Measurements from ENCODE around the gene C13orf42.

C13orf42 gene

GRCh38 chr13:51148952-51149573 is 38.0 kb upstream of the C13orf42 start:
- Histone ChIP-seq H3K4me3 (replicated peaks; ENCODE audit: low read depth, low read length) (no peak overlapping the region), H3K36me3 (ENCODE audit: control insufficient read depth, insufficient read depth, low read length) (no peaks in the 10 kb centered on the region), H3K27me3 (replicated peaks; ENCODE audit: control insufficient read depth, insufficient read depth, low read length) (peaks cover 1% of the 10 kb centered on the region; the same call in 1 of the 2 replicates)
- DNase-seq (ENCODE audit: extremely low read depth, insufficient read length), result no peak
- TF ChIP-seq CTCF (IDR thresholded peaks at IDR 0.05; ENCODE audit: insufficient read depth, low read length, poor library complexity, severe bottlenecking), result no peak

GRCh38 chr13:51148223-51148951 is 37.3 kb upstream of the C13orf42 start:
- DNase-seq (ENCODE audit: extremely low read depth, insufficient read length), result no peak
- Histone ChIP-seq H3K27me3 (replicated peaks; ENCODE audit: control insufficient read depth, insufficient read depth, low read length) (peaks cover 1% of the 10 kb centered on the region; the same call in 1 of the 2 replicates), H3K36me3 (ENCODE audit: control insufficient read depth, insufficient read depth, low read length) (no peaks in the 10 kb centered on the region), H3K4me3 (replicated peaks; ENCODE audit: low read depth, low read length) (no peak overlapping the region)
- no peak for TF ChIP-seq CTCF (IDR thresholded peaks at IDR 0.05; ENCODE audit: insufficient read depth, low read length, poor library complexity, severe bottlenecking)

GRCh38 chr13:51147732-51148131 is 36.7 kb upstream of the C13orf42 start:
- TF ChIP-seq CTCF (IDR thresholded peaks at IDR 0.05; ENCODE audit: insufficient read depth, low read length, poor library complexity, severe bottlenecking), result no peak
- peaks cover 1% of the 10 kb centered on the region; the same call in 1 of the 2 replicates for H3K27me3 ChIP-seq (replicated peaks; ENCODE audit: control insufficient read depth, insufficient read depth, low read length)
- no peaks in the 10 kb centered on the region for H3K36me3 ChIP-seq (ENCODE audit: control insufficient read depth, insufficient read depth, low read length)
- DNase-seq (ENCODE audit: extremely low read depth, insufficient read length), result no peak
- no peak overlapping the region for H3K4me3 ChIP-seq (replicated peaks; ENCODE audit: low read depth, low read length)

GRCh38 chr13:51146667-51147066 is 35.6 kb upstream of the C13orf42 start:
- Histone ChIP-seq H3K4me3 (replicated peaks; ENCODE audit: low read depth, low read length) (no peak overlapping the region), H3K27me3 (replicated peaks; ENCODE audit: control insufficient read depth, insufficient read depth, low read length) (peaks cover 1% of the 10 kb centered on the region; the same call in 1 of the 2 replicates), H3K36me3 (ENCODE audit: control insufficient read depth, insufficient read depth, low read length) (no peaks in the 10 kb centered on the region)
- DNase-seq (ENCODE audit: extremely low read depth, insufficient read length), result no peak
- TF ChIP-seq CTCF (IDR thresholded peaks at IDR 0.05; ENCODE audit: insufficient read depth, low read length, poor library complexity, severe bottlenecking), result no peak

- no peak overlapping the region for H3K4me3 ChIP-seq (replicated peaks; ENCODE audit: low read depth, low read length)
- no peak for DNase-seq (ENCODE audit: extremely low read depth, insufficient read length)
- no peak for TF ChIP-seq CTCF (IDR thresholded peaks at IDR 0.05; ENCODE audit: insufficient read depth, low read length, poor library complexity, severe bottlenecking)
- H3K36me3 ChIP-seq (ENCODE audit: control insufficient read depth, insufficient read depth, low read length), result no peaks in the 10 kb centered on the region
- no peaks in the 10 kb centered on the region; the same call in 1 of the 2 replicates for H3K27me3 ChIP-seq (replicated peaks; ENCODE audit: control insufficient read depth, insufficient read depth, low read length)
These were observed 26.2 kb upstream of the C13orf42 start for GRCh38 chr13:51137250-51137649.
